GM19099 (cell line): ENCODE measurements around the gene STK24.

Source experiments
- POLR2A ChIP-seq: IDR thresholded peaks from 3 replicates; pipeline ENCODE4 v1.6.1; 2011; ENCODE audit warnings: low read depth; ENCODE audit not compliant: insufficient read length; ENCODE audit errors: extremely low read depth

STK24 gene

GRCh38 chr13:98565726-98566565 lies 11.0 kb downstream of the STK24 start:
- no peak for TF ChIP-seq POLR2A

GRCh38 chr13:98564204-98564603 lies 12.7 kb downstream of the STK24 start:
- TF ChIP-seq POLR2A = no peak

DNA sequence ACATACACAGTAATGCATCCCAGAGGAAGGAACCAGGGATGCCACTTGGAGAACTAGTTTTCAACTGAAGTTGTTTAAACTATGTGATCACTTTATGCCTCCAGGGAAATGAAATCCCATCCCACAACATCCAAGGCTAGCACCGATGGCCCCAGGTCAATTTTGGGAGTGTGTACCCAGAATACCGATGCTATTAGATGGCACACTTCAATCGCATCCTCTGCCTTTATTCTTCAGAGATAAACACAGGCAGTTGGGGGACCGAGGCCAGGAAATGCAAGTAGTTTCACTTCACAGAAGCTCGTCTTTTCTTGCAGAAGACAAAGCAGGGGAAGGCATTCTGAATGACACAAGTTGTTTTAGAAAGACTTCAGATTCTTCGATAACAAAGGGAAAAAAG lies 13.8 kb downstream of the STK24 start:
- TF ChIP-seq POLR2A = no peak

GRCh38 chr13:98559169-98559568 lies 17.7 kb downstream of the STK24 start:
- TF ChIP-seq POLR2A = no peak

DNA sequence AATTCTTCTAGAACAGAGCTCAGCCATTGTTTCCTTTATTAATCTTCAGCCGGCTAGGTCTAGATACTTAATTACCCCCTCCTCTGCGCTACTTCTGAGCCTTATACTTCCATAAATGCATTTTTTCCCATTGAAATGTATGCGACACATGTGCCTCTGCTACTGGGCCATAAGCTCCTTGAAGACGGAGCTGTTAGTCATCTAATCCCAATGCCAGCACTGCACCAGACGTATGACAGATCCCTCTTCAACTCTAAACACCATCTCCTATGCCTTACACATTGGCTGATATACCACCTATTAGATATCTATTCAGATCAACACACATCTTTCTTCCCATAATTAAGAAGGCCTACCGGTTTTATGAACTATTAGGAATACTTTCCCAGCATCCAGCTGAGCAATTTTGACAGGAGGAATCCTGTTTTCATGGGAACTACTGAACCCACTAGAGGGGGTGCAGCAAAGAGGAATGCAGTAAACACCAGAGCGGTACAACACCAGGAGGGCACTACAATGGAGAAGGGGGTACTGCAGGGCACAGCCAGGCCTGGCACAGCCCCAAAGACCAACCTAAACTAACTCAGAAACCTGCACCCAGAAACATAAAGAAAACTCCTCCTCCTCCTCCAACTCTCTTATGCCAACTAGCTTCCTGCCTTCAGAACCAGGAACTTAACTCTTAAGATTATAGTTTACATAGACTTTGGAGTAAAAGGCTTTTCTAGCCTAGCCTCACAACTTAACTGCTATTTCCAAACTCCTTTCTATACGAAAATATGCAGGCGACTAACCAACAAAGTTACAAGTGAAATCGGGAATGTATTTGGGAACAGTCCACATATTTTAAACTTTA lies 18.7 kb downstream of the STK24 start:
- no peak for TF ChIP-seq POLR2A

GRCh38 chr13:98556968-98557631 lies 19.8 kb downstream of the STK24 start:
- TF ChIP-seq POLR2A = no peak

DNA sequence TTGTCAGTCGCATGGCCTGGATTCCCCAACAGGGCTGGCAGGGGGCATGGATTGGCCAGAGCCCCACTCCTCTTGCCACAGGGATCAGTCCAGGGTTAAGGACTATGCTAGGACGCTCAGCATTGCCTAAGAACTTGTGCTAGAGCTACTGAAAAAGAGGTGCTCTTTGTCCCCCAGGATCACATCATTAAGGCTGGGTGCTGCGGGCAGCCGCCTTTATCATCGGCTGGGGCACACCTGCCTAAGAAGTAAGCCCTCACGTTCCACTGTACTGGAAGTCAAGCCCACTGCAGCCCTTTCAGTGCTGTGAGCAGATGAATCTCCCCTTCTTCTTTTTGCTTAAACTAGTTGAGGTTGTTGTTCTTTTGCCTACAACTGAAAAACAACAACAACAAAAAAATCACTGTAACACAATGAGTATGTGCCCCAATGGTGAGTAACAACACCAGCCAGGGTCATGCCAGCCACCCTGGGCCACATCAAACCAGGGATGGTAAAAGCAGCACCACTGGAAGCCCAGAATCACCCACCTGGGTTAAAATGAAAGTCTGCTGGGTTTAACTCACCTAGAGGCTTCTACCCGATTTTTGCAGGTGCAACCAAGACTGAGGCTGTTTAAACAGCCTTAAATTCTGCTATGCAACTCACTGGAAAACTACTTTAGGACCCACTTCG lies 20.6 kb downstream of the STK24 start:
- no peak for TF ChIP-seq POLR2A

DNA sequence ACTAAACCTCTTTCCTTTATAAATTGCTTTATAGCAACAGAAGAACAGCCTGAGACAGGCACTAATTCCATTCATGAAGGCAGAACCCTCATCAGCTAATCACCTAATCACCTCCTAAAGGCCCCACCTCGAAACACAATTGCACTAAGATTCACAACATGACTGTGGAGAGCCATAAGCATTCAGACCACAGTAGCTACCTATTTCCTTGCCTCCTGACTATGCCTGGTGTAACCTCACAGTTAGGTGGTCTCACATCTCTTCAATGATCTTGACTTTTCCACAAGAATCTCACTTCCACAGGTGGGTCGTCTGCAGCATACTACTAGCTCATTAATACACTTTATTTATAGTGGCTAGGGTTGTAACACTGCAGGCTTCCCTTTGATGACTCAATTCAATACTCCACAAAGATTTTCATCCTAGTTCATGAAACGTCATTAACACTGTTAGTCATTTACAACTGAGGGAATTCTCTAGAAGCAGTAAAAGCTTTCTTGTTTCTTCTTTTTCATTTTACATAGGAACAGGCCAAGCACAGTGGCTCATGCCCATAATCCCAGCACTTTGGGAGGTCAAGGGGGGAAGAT lies 27.1 kb downstream of the STK24 start:
- no peak for TF ChIP-seq POLR2A

DNA sequence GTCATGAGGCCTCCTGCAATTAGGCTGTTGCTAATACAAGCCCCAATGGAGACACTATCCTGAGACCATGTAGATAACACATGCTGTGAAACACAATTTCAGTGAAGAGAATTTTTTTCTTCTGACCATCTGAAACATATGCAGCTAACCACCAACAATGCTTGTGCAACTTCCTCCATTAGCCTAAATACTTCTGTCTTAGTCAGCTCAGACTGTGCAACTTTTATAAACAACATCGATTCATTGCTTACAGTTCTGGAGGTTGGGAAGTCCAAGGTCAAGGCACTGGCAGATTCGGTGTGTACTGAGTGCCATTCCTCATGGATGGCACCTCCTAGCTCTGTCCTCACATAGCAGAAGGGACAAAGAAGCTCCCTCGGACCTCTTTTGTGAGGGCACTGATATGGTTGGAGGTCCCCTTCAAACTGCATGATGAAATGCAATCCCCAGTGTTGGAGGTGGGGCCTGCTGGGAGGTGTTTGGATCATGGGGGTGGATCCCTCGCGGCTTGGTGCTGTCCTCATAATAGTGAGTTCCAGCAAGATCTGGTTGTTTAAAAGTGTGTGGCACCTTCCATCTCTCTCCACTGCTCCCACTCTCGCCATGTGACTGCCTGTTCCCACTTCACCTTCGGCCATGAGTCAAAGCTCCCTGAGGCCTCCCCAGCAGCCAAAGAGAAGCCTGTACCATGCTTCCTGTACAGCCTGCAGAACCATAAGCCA lies 27.7 kb downstream of the STK24 start:
- TF ChIP-seq POLR2A = no peak

DNA sequence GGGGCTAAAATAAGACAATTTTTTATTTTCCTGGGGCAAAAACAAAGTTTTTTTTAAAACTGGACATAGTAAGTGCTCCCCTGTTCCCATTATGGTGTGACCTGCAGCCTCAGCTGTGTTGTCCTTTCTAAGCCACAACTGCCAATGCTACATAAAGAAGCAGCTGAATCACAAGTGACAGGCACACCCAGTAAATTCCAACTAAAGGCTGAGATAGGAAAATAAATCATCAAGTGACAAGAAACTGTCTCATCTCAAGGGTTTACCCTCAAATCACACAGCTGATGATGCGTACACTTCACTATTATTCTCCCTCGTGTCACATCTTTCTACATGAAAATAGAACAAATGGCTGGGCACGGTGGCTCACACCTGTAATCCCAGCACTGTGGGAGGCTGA lies 28.7 kb downstream of the STK24 start:
- TF ChIP-seq POLR2A = no peak

GRCh38 chr13:98547455-98547854 lies 29.5 kb downstream of the STK24 start:
- no peak for TF ChIP-seq POLR2A

DNA sequence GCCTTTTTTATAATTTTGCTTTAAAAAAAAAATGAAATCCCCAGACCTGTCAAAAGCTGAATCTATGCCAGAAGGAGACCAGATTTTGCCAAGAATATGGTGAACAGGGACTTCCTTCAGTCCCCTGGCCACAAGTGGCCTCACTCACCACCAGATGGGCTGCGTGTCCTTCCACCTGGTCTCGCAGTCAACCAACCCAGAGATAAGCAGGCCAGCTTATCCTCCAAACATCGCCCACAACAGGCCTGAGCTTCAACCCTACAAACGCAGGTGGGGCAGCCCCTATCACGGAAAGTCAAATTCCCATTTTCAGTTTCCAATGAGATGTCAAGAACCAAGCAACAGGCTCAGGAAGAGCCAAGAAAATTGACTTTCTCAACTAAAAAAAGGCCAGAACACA lies 30.5 kb downstream of the STK24 start:
- no peak for TF ChIP-seq POLR2A

DNA sequence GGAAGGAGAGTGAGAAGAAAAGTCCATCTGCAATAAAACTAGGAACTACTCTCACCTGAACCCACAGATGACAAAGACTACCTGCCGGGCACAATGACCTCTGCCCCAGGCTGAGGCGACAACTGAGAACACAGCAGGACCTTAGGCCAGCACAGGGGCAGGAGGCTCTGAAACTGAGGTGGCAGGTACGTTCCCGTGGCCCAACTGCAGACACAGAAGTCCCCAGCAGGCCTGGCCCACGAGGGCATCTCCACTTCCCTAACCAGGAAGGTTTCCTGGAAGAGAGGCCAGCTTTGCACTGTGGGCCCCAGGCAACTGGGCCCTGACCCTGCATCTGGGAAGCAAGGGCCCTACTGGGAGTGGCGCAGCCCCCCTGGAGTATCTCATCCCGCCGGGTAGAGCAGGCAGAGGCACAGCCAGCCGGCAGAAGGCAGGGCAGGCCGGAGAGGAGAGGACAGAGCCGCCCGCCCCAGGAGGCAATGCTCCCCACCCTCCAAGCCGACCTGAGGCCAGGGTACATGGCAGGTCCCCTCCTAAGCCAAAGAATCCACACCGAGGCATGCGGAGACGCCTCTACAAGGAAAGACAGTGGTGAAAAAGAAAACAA lies 32.7 kb downstream of the STK24 start:
- TF ChIP-seq POLR2A = no peak
